ENCODE data around the gene SRPRA.

The SRPRA gene

GRCh38 chr11:126284829-126285228 is 16.1 kb upstream of the SRPRA start:
- TF ChIP-seq CTCF (conservative IDR thresholded peaks at IDR 0.05; ENCODE audit: low read depth, low read length): no peak
- peak; percentile 96 for DNase-seq (ENCODE audit: low read depth)
- no peak overlapping the region for H3K4me3 ChIP-seq (ENCODE audit: low read depth, low read length)

- TF ChIP-seq CTCF (conservative IDR thresholded peaks at IDR 0.05; ENCODE audit: low read depth, low read length): no peak
- H3K4me3 ChIP-seq (ENCODE audit: low read depth, low read length): peak within 1 kb of the TSS; percentile 76
- DNase-seq (ENCODE audit: low read depth): peak; percentile 46
Measured at GRCh38 chr11:126282736-126283591, 14.3 kb upstream of the SRPRA start, which contains the start of gene TIRAP. TIRAP (plus strand) TSS chr11:126283093; CDS start chr11:126290895, 7,802 bp downstream.

- no peak for TF ChIP-seq CTCF (conservative IDR thresholded peaks at IDR 0.05; ENCODE audit: low read depth, low read length)
- peak overlapping the region; percentile 76 for H3K4me3 ChIP-seq (ENCODE audit: low read depth, low read length)
- peak; percentile 66 for DNase-seq (ENCODE audit: low read depth)
Measured at GRCh38 chr11:126282361-126282735, 13.7 kb upstream of the SRPRA start.

- no peak overlapping the region for H3K4me3 ChIP-seq (ENCODE audit: low read depth, low read length)
- DNase-seq (ENCODE audit: low read depth): no peak
- TF ChIP-seq CTCF (conservative IDR thresholded peaks at IDR 0.05; ENCODE audit: low read depth, low read length): no peak
Measured at GRCh38 chr11:126281666-126282175, 13.0 kb upstream of the SRPRA start.

GRCh38 chr11:126281245-126281644 is 12.6 kb upstream of the SRPRA start:
- no peak for DNase-seq (ENCODE audit: low read depth)
- no peak for TF ChIP-seq CTCF (conservative IDR thresholded peaks at IDR 0.05; ENCODE audit: low read depth, low read length)
- H3K4me3 ChIP-seq (ENCODE audit: low read depth, low read length): no peak overlapping the region

- TF ChIP-seq CTCF (conservative IDR thresholded peaks at IDR 0.05; ENCODE audit: low read depth, low read length): no peak
- H3K4me3 ChIP-seq (ENCODE audit: low read depth, low read length): no peak overlapping the region
- no peak for DNase-seq (ENCODE audit: low read depth)
Measured at GRCh38 chr11:126280595-126280994, 11.9 kb upstream of the SRPRA start.

GRCh38 chr11:126279191-126279590 is 10.5 kb upstream of the SRPRA start:
- no peak overlapping the region for H3K4me3 ChIP-seq (ENCODE audit: low read depth, low read length)
- no peak for TF ChIP-seq CTCF (conservative IDR thresholded peaks at IDR 0.05; ENCODE audit: low read depth, low read length)
- no peak for DNase-seq (ENCODE audit: low read depth)
